Activated CD8-positive, alpha-beta memory T cell treated with anti-CD3 and anti-CD28 coated beads, Interleukin-2, amount 50 U/mL, for 48 hours (primary cell): ENCODE data around the gene ACTR3C.
A peak's percentile ranks its signal among the peaks of the same experiment; 100 is the strongest.

Experiments used
- DNase-seq: peaks from one replicate; pipeline ENCODE4 v3.0.0-alpha.2; 2020

ACTR3C gene

DNA sequence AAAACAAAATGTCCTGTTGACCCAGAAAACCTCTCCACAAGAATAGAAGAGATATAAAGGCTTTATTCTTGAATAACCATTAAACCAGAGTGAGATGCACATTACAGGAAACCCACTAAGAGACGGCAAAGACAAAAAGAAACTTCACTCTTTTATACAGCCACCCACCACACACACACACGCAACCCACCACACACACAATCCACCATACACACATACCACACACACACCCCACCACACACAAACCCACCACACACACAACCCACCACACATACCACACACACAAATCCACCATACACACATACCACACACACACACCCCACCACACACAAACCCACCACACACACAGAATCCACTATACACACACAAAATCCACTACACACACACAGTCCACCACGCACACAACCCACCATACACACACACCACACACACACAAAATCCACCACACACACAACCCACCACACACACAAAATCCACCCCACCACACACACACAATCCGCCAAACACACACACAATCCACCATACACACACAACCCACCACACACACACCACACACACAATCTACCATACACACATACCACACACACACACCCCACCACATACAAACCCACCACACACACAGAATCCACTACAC is 35.8 kb upstream of the ACTR3C start:
- no peak for DNase-seq

- DNase-seq = no peak
Measured at GRCh38 chr7:150358433-150358832, 35.1 kb upstream of the ACTR3C start.

DNA sequence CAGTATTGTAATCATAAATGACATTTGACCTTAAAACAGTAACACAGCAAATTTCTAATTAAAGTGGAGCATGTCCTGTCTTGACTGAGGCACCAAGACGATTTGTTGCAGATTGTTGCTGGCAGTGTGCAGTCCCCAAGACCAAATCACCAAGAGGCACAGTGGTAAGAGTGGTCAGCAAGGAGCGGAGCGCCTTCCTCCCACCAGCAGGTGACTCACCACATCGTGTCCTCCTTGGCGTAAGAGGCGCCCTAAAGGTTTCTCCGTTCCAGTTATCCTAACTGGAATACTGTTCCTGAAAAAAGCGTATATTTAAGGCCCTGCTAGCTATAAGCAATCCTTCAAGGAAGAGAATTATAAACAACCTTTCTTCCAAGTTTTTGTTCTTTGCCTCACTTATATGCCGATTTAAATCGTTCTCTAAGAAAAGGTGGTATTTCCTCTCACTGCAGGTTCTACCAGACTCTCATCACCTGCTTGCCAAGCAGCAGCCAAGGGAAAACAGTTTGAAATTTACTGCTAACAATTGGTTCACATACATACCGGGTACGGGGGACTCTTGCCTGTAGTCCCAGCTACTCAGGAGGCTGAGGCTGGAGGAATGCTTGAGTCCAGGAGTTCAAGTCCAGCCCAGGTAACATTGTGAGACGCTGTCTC is 34.6 kb upstream of the ACTR3C start:
- DNase-seq = no peak

DNA sequence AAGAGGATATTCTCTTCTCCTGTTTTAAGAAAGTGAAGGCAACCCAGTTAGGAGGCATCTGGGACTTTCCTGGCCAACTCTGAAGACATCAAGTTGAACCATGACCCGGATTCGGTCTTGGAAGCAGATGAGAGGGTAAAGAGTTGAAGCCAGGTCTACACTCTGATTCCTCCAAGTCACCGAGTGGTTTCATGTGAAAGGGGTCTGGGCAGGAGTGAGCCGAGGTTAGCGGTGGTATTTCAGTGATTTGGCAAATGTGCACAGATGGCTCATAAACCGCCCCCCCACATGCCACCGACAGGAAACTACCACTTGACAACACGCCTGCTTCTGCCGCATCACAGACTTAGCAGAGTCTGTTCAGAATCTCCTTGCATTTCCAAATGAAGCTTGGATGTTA is 33.9 kb upstream of the ACTR3C start:
- DNase-seq = peak; percentile 74

DNA sequence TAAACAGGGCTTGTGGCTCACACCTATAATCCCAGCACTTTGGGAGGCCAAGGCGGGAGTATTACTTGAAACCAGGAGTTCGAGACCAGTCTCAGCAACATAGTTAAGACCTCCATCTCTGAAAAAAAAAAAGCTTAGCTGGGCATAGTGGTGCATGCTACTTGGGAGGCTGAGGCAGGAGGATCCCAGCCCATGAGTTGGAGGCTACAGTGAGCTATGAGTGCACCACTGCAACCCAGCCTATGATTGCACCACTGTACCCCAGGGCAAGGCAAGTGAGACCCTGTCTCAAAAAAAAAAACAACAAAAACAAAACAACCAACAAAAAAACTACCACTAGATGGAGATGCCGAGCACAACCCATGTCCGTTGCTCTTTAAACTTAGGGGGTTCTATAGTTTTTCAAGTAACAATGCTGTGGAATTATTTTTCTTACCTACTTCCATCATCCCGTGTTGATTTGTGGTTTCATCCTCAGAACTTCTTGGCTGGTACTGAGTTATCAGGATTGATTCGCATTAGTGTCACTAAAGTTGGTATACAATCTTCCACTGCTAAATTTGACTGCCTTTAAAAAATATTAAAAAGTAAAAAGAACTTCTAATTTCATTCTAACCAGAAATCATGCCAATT is 33.0 kb upstream of the ACTR3C start:
- no peak for DNase-seq

DNA sequence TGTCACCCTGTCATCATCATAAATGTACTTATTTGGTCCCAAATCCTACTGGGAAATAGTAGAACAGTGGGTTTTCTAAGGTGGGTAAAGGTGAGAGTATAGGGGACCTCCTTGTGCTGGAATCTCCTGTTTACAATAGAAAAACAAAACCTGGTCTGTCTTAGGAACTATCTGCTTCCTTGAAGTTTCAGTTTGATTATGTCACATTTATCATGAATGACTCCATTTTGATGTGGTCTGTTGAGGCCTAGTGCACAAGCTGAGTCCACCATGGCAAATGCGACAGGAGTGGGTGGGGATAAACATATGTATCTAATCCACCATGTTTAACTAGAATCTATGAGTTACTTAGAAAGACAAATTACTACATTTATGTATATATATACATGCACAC is 32.3 kb upstream of the ACTR3C start:
- DNase-seq = no peak

GRCh38 chr7:150351587-150352194 is 28.3 kb upstream of the ACTR3C start:
- no peak for DNase-seq

DNA sequence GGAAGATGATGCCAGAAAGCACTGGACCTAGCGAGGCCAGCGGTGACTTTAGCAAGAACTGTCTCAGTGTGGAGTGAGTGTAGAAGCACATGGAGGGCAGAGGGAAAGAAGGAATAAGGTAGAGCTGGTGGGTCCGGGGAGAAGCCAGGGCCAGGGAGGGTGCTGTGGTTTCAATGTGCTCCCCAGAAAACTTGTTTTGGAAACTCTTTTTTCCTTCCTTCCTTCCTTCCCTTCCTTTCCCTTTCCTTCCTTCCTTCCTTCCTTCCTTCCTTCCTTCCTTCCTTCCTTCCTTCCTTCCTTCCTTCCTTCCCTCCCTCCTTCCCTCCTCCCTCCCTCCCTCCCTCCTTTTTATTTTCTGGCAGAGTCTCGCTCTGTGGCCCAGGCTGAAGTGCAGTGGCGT is 23.6 kb upstream of the ACTR3C start:
- DNase-seq = no peak

DNA sequence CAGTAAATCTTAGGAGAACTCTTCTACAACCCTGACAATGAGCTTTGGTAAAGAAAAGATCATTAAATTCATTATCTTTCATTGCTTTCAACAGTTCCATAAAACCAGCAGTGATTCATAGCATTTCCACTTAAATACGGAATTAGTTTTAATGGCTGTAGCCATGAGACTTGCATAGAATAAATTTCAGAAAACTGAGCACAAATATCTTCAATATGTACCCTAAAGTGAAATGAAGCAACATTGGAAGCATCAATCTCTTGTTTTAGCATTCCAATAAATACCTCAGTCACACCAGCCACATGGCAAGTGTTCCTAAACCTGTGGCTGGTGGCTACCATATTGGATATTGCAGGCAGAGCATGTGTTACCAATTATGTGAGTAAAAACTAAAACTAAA is 21.7 kb upstream of the ACTR3C start:
- DNase-seq = no peak

DNA sequence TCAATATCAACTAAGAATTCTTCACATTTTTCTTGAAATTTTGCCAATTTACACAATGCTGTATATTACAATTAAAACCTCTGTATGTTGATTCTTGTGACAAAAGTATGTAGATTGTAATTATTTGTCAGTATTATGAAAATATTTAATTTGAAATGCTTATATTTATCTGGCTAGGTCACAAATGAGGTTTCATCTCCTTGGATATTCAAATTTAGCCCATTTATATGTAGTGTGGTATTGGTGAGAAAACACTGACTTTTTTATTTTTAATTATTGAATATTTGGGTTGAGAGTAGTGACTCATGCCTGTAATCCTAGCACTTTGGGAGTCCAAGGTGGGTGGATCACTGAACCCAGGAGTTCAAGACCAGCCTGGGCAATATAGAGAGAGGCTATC is 21.0 kb upstream of the ACTR3C start:
- no peak for DNase-seq

DNA sequence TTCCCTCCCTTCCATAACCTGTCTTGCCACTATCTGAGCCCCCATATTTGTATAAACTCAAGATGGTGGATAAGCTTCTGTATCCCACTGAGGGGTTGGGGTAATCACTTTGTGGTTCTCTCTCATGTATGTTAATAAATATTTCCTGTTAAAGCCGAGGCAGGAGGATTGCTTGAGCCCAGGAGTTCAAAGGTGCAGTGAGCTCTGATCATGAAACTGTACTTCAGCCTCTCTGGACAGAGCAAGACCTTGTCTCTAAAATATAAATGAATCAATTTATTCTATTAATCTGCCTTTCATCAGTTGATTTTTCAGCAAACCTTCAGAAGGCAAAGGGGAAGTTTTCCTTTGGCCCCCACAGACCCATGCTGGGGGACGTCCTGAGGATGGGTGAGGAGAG is 19.9 kb upstream of the ACTR3C start:
- no peak for DNase-seq

- DNase-seq = no peak
Measured at GRCh38 chr7:150342121-150342408, 18.7 kb upstream of the ACTR3C start.

- no peak for DNase-seq
Measured at GRCh38 chr7:150341263-150342120, 18.1 kb upstream of the ACTR3C start, which contains the start of gene RARRES2. TSS of gene RARRES2 (minus strand) at chr7:150341629. CDS start at chr7:150340609, 1,020 bp downstream.

- DNase-seq = no peak
Measured at GRCh38 chr7:150340875-150341262, 17.5 kb upstream of the ACTR3C start.

DNA sequence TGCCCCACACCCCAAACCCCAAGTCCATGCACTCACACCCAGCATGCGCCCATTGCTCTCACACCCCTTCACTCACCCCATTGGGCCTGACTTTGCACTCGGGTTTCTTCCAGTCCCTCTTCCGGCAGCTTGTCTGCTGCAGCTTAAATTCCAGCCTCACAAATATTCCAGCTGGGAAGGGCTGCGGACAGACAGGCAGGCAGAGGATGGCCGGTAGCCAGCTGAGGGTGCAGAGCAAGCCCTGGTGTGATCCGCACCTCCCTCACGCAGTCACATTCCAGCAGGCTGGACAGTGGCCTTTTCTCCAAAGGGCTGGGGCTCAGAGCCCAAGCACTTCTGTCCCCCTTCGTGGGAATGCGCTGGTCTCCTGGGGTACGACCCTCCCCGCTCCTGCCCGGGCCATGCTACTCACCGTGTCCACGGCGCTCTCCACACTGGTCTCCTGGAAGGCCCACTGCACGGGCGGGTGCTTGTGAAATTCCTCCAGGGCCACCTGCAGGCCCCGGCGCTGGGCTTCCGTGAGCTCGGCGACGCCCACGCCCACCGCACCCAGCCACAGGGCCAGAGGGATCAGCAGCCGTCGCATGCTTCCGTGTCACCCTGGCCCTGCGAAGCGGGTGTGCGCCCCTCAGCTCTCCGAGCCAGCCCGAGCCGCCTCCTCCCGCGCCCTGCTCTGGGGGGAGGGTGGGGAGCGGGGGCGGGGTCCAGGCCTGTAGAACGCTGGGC is 16.8 kb upstream of the ACTR3C start:
- no peak for DNase-seq

DNA sequence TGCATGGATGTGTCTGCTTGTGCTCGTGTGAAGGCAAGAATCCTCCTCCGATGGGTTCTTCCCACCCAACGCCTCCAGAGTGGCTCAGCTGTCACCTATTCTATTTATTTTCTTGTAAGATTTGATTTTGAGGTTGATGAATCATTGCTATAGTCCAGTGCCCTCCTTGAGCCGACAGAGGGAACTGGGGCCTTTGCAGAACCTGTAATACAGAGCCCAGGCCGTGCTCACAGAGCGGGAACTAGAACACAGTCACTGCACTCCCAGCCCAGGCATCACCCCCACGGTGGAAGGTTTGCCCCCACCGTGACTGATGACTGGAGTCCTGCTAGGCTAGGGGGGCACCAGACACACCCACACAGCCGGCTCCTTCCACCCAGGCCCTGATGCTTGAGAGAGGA is 16.1 kb upstream of the ACTR3C start:
- DNase-seq = no peak

GRCh38 chr7:150338166-150338829 is 15.0 kb upstream of the ACTR3C start:
- DNase-seq = no peak

DNA sequence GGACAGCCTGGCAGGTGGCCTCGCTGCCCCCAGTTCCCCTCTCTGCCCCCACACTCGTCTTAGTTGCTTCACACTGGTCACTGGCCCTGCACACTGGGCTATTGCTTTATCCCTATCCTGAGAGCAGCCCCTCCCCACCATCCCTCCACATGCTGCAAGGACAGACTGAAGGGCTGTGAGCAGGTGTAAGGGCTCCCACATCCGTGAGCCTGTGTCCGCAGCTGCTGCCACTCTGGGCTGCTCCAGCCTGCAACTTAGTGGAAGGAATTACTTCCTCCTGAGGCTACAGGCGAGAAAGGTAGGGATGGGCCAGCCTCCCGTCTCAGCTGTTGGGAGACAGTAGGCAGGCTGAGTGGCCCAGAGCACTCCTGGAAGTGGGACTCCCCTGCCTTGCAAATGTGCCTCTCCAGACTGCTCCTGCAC is 14.3 kb upstream of the ACTR3C start:
- DNase-seq = no peak

- DNase-seq = no peak
Measured at GRCh38 chr7:150337179-150337578, 13.8 kb upstream of the ACTR3C start.

- no peak for DNase-seq
Measured at GRCh38 chr7:150336746-150337145, 13.4 kb upstream of the ACTR3C start.

- no peak for DNase-seq
Measured at GRCh38 chr7:150335774-150336112, 12.4 kb upstream of the ACTR3C start.

GRCh38 chr7:150335108-150335773 is 11.9 kb upstream of the ACTR3C start:
- DNase-seq = no peak
